ENCODE results near the gene DPEP2.
"Not testable (repeated sequence)": the region's sequence is repeated elsewhere in the genome, so short reads cannot be mapped to it uniquely, and the experiment has no call there.

Gene DPEP2

GRCh38 chr16:67953641-67954375, 45.5 kb downstream of the DPEP2 start:
- no peak for DNase-seq

GRCh38 chr16:67951485-67951884, 47.8 kb downstream of the DPEP2 start:
- DNase-seq = no peak

GRCh38 chr16:67950335-67950843, 48.9 kb downstream of the DPEP2 start:
- DNase-seq = no peak

- DNase-seq = no peak
Measured at GRCh38 chr16:67949645-67950044, 49.6 kb downstream of the DPEP2 start.

GRCh38 chr16:67948015-67948414, 51.3 kb downstream of the DPEP2 start:
- DNase-seq = no peak

GRCh38 chr16:67946966-67947558, 52.2 kb downstream of the DPEP2 start:
- DNase-seq = no peak

- DNase-seq = no peak
Measured at GRCh38 chr16:67946128-67946569, 53.1 kb downstream of the DPEP2 start.

- DNase-seq = no peak
Measured at GRCh38 chr16:67945392-67945933, 53.8 kb downstream of the DPEP2 start.

- no peak for DNase-seq
Measured at GRCh38 chr16:67944690-67945391, 54.4 kb downstream of the DPEP2 start.

- no peak for DNase-seq
Measured at GRCh38 chr16:67943619-67944504, 55.4 kb downstream of the DPEP2 start, which contains the start of gene LCAT. Gene LCAT (minus strand): TSS chr16:67944120. CDS start chr16:67944101, 19 bp downstream.

- no peak for DNase-seq
Measured at GRCh38 chr16:67943256-67943618, 56.0 kb downstream of the DPEP2 start.

GRCh38 chr16:67942510-67943255, 56.6 kb downstream of the DPEP2 start:
- DNase-seq = no peak

GRCh38 chr16:67942200-67942509, 57.1 kb downstream of the DPEP2 start:
- no peak for DNase-seq

- DNase-seq = no peak
Measured at GRCh38 chr16:67941469-67942199, 57.6 kb downstream of the DPEP2 start.

- DNase-seq = no peak
Measured at GRCh38 chr16:67940446-67941089, 58.7 kb downstream of the DPEP2 start.

GRCh38 chr16:67939507-67940445, 59.5 kb downstream of the DPEP2 start:
- DNase-seq = peak; percentile 43

- DNase-seq = not testable (repeated sequence)
Measured at GRCh38 chr16:67937713-67938112, 61.6 kb downstream of the DPEP2 start.
